GM19463 (cell line): ENCODE data around the gene SDS.
"Not testable (repeated sequence)": the region's sequence is repeated elsewhere in the genome, so short reads cannot be mapped to it uniquely, and the experiment has no call there.

ENCODE experiments used
- ATAC-seq: cut with Tn5 transposase; IDR thresholded peaks from one replicate; pipeline ENCODE4 v1.9.1; 2021; ENCODE audit warnings: mild to moderate bottlenecking, moderate library complexity; ENCODE audit not compliant: unreplicated experiment

Gene SDS

GRCh38 chr12:113381220-113381619 lies 22.5 kb downstream of the SDS start:
- no peak for ATAC-seq

- ATAC-seq, result no peak
Measured at GRCh38 chr12:113378291-113378690, 25.4 kb downstream of the SDS start.

GRCh38 chr12:113374823-113375428 lies 28.8 kb downstream of the SDS start:
- no peak for ATAC-seq

- ATAC-seq, result no peak
Measured at GRCh38 chr12:113373969-113374368, 29.7 kb downstream of the SDS start.

- no peak for ATAC-seq
Measured at GRCh38 chr12:113373440-113373839, 30.2 kb downstream of the SDS start.

- ATAC-seq, result no peak
Measured at GRCh38 chr12:113372371-113372770, 31.3 kb downstream of the SDS start.

GRCh38 chr12:113371808-113372207 lies 31.9 kb downstream of the SDS start:
- ATAC-seq, result no peak

GRCh38 chr12:113370923-113371682 lies 32.6 kb downstream of the SDS start:
- ATAC-seq, result no peak

GRCh38 chr12:113369391-113369985 lies 34.2 kb downstream of the SDS start:
- no peak for ATAC-seq

- no peak for ATAC-seq
Measured at GRCh38 chr12:113368331-113368730, 35.4 kb downstream of the SDS start.

- ATAC-seq, result no peak
Measured at GRCh38 chr12:113366827-113367226, 36.9 kb downstream of the SDS start.

GRCh38 chr12:113365639-113366395 lies 37.9 kb downstream of the SDS start:
- ATAC-seq, result no peak

- no peak for ATAC-seq
Measured at GRCh38 chr12:113364698-113365097, 39.0 kb downstream of the SDS start.

GRCh38 chr12:113361574-113362370 lies 41.9 kb downstream of the SDS start:
- no peak for ATAC-seq

- no peak for ATAC-seq
Measured at GRCh38 chr12:113359939-113360748, 43.5 kb downstream of the SDS start.

GRCh38 chr12:113359133-113359938 lies 44.4 kb downstream of the SDS start:
- no peak for ATAC-seq

GRCh38 chr12:113358381-113359132 lies 45.1 kb downstream of the SDS start, which contains the start of gene PLBD2:
TSS of gene PLBD2 (plus strand) at chr12:113358587. CDS start at chr12:113358601, 14 bp downstream.
- ATAC-seq, result peak; percentile 95

GRCh38 chr12:113354192-113354591 lies 49.5 kb downstream of the SDS start:
- not testable (repeated sequence) for ATAC-seq
